Measurements from ENCODE around the gene RPL12.

DNA sequence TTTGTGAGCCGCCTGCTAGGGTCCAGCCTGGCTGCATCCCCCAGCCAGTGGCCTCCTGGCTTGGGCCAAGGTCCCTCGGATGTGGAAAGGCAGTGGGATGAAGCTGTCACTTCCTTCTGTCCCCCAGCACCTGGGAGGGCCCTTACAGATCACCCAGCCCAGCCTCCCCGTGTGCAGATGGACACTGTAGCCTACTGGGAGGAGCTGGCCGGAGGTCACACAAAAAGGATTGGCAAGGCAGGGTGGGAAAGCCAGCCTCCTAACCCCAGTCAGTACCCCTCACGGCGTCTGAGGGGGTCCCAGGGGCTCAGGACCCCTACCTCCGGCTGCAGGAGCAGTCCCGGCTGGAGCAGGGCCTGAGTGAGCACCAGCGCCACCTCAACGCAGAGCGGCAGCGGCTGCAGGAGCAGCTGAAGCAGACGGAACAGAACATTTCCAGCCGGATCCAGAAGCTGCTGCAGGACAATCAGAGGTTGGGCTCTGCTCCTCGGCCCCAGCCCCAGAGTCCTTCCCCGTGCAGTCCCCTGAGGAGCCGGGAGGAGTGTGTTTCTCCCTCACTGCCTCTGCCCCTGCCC, 28.4 kb upstream of the RPL12 start:
- TF ChIP-seq, protein P1, sequence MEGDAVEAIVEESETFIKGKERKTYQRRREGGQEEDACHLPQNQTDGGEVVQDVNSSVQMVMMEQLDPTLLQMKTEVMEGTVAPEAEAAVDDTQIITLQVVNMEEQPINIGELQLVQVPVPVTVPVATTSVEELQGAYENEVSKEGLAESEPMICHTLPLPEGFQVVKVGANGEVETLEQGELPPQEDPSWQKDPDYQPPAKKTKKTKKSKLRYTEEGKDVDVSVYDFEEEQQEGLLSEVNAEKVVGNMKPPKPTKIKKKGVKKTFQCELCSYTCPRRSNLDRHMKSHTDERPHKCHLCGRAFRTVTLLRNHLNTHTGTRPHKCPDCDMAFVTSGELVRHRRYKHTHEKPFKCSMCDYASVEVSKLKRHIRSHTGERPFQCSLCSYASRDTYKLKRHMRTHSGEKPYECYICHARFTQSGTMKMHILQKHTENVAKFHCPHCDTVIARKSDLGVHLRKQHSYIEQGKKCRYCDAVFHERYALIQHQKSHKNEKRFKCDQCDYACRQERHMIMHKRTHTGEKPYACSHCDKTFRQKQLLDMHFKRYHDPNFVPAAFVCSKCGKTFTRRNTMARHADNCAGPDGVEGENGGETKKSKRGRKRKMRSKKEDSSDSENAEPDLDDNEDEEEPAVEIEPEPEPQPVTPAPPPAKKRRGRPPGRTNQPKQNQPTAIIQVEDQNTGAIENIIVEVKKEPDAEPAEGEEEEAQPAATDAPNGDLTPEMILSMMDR (IDR thresholded peaks at IDR 0.05) = no peak
- no peak for TF ChIP-seq POLR2AphosphoS5 (IDR thresholded peaks at IDR 0.05)

Data from suprapubic skin (tissue), 3 donors.